Measurements from ENCODE around the gene ADARB1. TPM values are rescaled to one million over a fixed set of nuclear protein-coding genes. Genes with fewer than 3 reads are reported as not detected.

ADARB1 gene
- total and polyA plus RNA-seq, 2 experiments from 2014 or later, result 16.0 to 17.3 TPM

GRCh38 chr21:45225741-45226327 is 151.5 kb downstream of the ADARB1 start:
- whole genome bisulfite sequencing (ENCODE audit: low lambda C conversion rate, missing lambda C conversion rate), result 81% methylated on average over 16 of the region's 16 CpGs
- no peaks in the 10 kb centered on the region for H3K9me2 ChIP-seq (replicated peaks; ENCODE audit: insufficient read depth)
- peaks cover 5% of the 10 kb centered on the region for H3K4me1 ChIP-seq (ENCODE audit: insufficient read depth)
- H3K4me3 ChIP-seq, result no peak overlapping the region
- H3K27ac ChIP-seq, result no peak overlapping the region
- no peak overlapping the region for H2AFZ ChIP-seq
- no peaks in the 10 kb centered on the region for H3K9me3 ChIP-seq (ENCODE audit: low read depth)
- no peaks in the 10 kb centered on the region for H3K36me3 ChIP-seq (replicated peaks; ENCODE audit: insufficient read depth, low read depth)
- no peak overlapping the region for H3K4me2 ChIP-seq
- H4K20me1 ChIP-seq (ENCODE audit: insufficient read depth, poor library complexity, severe bottlenecking), result no peaks in the 10 kb centered on the region
- no peak for DNase-seq (ENCODE audit: low spot score)
- no peak for TF ChIP-seq CTCF (IDR thresholded peaks at IDR 0.05; ENCODE audit: poor library complexity)
- TF ChIP-seq EZH2phosphoT487 (IDR thresholded peaks at IDR 0.05; ENCODE audit: low read depth, severe bottlenecking, unreplicated experiment), result no peak
- no peak for TF ChIP-seq EZH2 (IDR thresholded peaks at IDR 0.05; ENCODE audit: borderline replicate concordance)
- H3K79me2 ChIP-seq, result no peaks in the 10 kb centered on the region
- H3K27me3 ChIP-seq, result no peaks in the 10 kb centered on the region

- peaks cover 5% of the 10 kb centered on the region for H3K4me1 ChIP-seq (ENCODE audit: insufficient read depth)
- 79% methylated on average over 15 of the region's 15 CpGs for WGBS (ENCODE audit: low lambda C conversion rate, missing lambda C conversion rate)
- no peaks in the 10 kb centered on the region for H3K9me2 ChIP-seq (replicated peaks; ENCODE audit: insufficient read depth)
- no peaks in the 10 kb centered on the region for H3K9me3 ChIP-seq (ENCODE audit: low read depth)
- H3K27me3 ChIP-seq, result no peaks in the 10 kb centered on the region
- no peaks in the 10 kb centered on the region for H4K20me1 ChIP-seq (ENCODE audit: insufficient read depth, poor library complexity, severe bottlenecking)
- TF ChIP-seq CTCF (IDR thresholded peaks at IDR 0.05; ENCODE audit: poor library complexity) (no peak), EZH2 (IDR thresholded peaks at IDR 0.05; ENCODE audit: borderline replicate concordance) (no peak), EZH2phosphoT487 (IDR thresholded peaks at IDR 0.05; ENCODE audit: low read depth, severe bottlenecking, unreplicated experiment) (no peak)
- DNase-seq (ENCODE audit: low spot score), result no peak
- no peak overlapping the region for H2AFZ ChIP-seq
- no peaks in the 10 kb centered on the region for H3K36me3 ChIP-seq (replicated peaks; ENCODE audit: insufficient read depth, low read depth)
- H3K27ac ChIP-seq, result no peak overlapping the region
- H3K4me3 ChIP-seq, result no peak overlapping the region
- no peaks in the 10 kb centered on the region for H3K79me2 ChIP-seq
- H3K4me2 ChIP-seq, result no peak overlapping the region
These were observed 152.4 kb downstream of the ADARB1 start for GRCh38 chr21:45226540-45227326.

- Histone ChIP-seq H3K9me3 (ENCODE audit: low read depth) (no peaks in the 10 kb centered on the region), H3K4me2 (no peak overlapping the region), H2AFZ (no peak overlapping the region), H4K20me1 (ENCODE audit: insufficient read depth, poor library complexity, severe bottlenecking) (no peaks in the 10 kb centered on the region), H3K9me2 (replicated peaks; ENCODE audit: insufficient read depth) (no peaks in the 10 kb centered on the region), H3K4me3 (no peak overlapping the region), H3K4me1 (ENCODE audit: insufficient read depth) (peaks cover 5% of the 10 kb centered on the region), H3K79me2 (no peaks in the 10 kb centered on the region), H3K27ac (no peak overlapping the region), H3K36me3 (replicated peaks; ENCODE audit: insufficient read depth, low read depth) (no peaks in the 10 kb centered on the region), H3K27me3 (no peaks in the 10 kb centered on the region)
- no peak for DNase-seq (ENCODE audit: low spot score)
- TF ChIP-seq CTCF (IDR thresholded peaks at IDR 0.05; ENCODE audit: poor library complexity) (no peak), EZH2phosphoT487 (IDR thresholded peaks at IDR 0.05; ENCODE audit: low read depth, severe bottlenecking, unreplicated experiment) (no peak), EZH2 (IDR thresholded peaks at IDR 0.05; ENCODE audit: borderline replicate concordance) (no peak)
- 74% methylated on average over 10 of the region's 10 CpGs for WGBS (ENCODE audit: low lambda C conversion rate, missing lambda C conversion rate)
These were observed 153.4 kb downstream of the ADARB1 start for GRCh38 chr21:45227735-45228134.
